Measurements from ENCODE around the gene CCDC63. TPM values are rescaled to one million over a fixed set of nuclear protein-coding genes. Genes with fewer than 3 reads are reported as not detected.
"Not testable (repeated sequence)": the region's sequence is repeated elsewhere in the genome, so short reads cannot be mapped to it uniquely, and the experiment has no call there.

Gene CCDC63
- total RNA-seq, 1 donor from 2014 or later = not detected

GRCh38 chr12:110836291-110836690, 10.5 kb upstream of the CCDC63 start:
- ATAC-seq (no peak), DNase-seq (no peak)
- intact Hi-C loops (cut with micrococcal nuclease) = no loop called here

- ATAC-seq (no peak), DNase-seq (no peak)
- intact Hi-C loops (cut with micrococcal nuclease) = no loop called here
Observed at GRCh38 chr12:110841007-110841406, 5.8 kb upstream of the CCDC63 start.

GRCh38 chr12:110844131-110844530, 2.7 kb upstream of the CCDC63 start:
- DNase-seq (no peak), ATAC-seq (no peak)
- intact Hi-C loops (cut with micrococcal nuclease) = no loop called here

GRCh38 chr12:110844551-110845338, 2.0 kb upstream of the CCDC63 start:
- ATAC-seq = peak; percentile 89
- intact Hi-C loops (cut with micrococcal nuclease) = no loop called here
- DNase-seq = peak; percentile 73

GRCh38 chr12:110845339-110845682, 1.5 kb upstream of the CCDC63 start:
- intact Hi-C loops (cut with micrococcal nuclease) = no loop called here
- ATAC-seq = no peak
- DNase-seq = no peak

- intact Hi-C loops (cut with micrococcal nuclease) = no loop called here
- no peak for ATAC-seq
Observed at GRCh38 chr12:110848314-110848923, 1.6 kb downstream of the CCDC63 start.

GRCh38 chr12:110849221-110849620, 2.4 kb downstream of the CCDC63 start:
- ATAC-seq (no peak), DNase-seq (no peak)

More at GRCh38 chr12:110848314-110848923, 1.6 kb downstream of the CCDC63 start:
- no peak for DNase-seq

GRCh38 chr12:110849748-110850403, 3.1 kb downstream of the CCDC63 start:
- intact Hi-C loops (cut with micrococcal nuclease) = no loop called here
- ATAC-seq (no peak), DNase-seq (no peak)

More at GRCh38 chr12:110849221-110849620, 2.4 kb downstream of the CCDC63 start:
- intact Hi-C loops (cut with micrococcal nuclease) = no loop called here

- ATAC-seq (no peak), DNase-seq (no peak)
- intact Hi-C loops (cut with micrococcal nuclease) = no loop called here
Observed at GRCh38 chr12:110850762-110851161, 4.0 kb downstream of the CCDC63 start.

GRCh38 chr12:110853836-110854235, 7.0 kb downstream of the CCDC63 start:
- intact Hi-C loops (cut with micrococcal nuclease) = no loop called here
- ATAC-seq = peak; percentile 33
- DNase-seq = no peak

- ATAC-seq = no peak
- intact Hi-C loops (cut with micrococcal nuclease) = no loop called here
Observed at GRCh38 chr12:110856542-110856941, 9.8 kb downstream of the CCDC63 start.

GRCh38 chr12:110857528-110857927, 10.7 kb downstream of the CCDC63 start:
- intact Hi-C loops (cut with micrococcal nuclease) = no loop called here
- ATAC-seq = no peak
- no peak for DNase-seq

More at GRCh38 chr12:110856542-110856941, 9.8 kb downstream of the CCDC63 start:
- DNase-seq = no peak

GRCh38 chr12:110857954-110858353, 11.2 kb downstream of the CCDC63 start:
- intact Hi-C loops (cut with micrococcal nuclease); DNase-seq; ATAC-seq: not testable (repeated sequence)

GRCh38 chr12:110858848-110859247, 12.1 kb downstream of the CCDC63 start:
- intact Hi-C loops (cut with micrococcal nuclease) = no loop called here
- DNase-seq = no peak
- ATAC-seq = no peak

GRCh38 chr12:110860833-110861296, 14.1 kb downstream of the CCDC63 start:
- intact Hi-C loops (cut with micrococcal nuclease) = no loop called here
- DNase-seq = no peak
- no peak for ATAC-seq

GRCh38 chr12:110861729-110862128, 14.9 kb downstream of the CCDC63 start:
- ATAC-seq = no peak
- intact Hi-C loops (cut with micrococcal nuclease) = no loop called here
- no peak for DNase-seq

GRCh38 chr12:110862329-110862728, 15.5 kb downstream of the CCDC63 start:
- ATAC-seq = no peak

GRCh38 chr12:110863161-110863560, 16.4 kb downstream of the CCDC63 start:
- no peak for DNase-seq
- intact Hi-C loops (cut with micrococcal nuclease) = no loop called here
- ATAC-seq = no peak

More at GRCh38 chr12:110862329-110862728, 15.5 kb downstream of the CCDC63 start:
- intact Hi-C loops (cut with micrococcal nuclease) = no loop called here
- DNase-seq = no peak

GRCh38 chr12:110865521-110865920, 18.7 kb downstream of the CCDC63 start:
- DNase-seq = no peak
- no peak for ATAC-seq
- intact Hi-C loops (cut with micrococcal nuclease) = no loop called here

GRCh38 chr12:110869026-110869425, 22.2 kb downstream of the CCDC63 start:
- ATAC-seq = peak; percentile 57
- intact Hi-C loops (cut with micrococcal nuclease) = no loop called here
- DNase-seq = no peak

All from left ventricle myocardium superior (tissue), 1 donor.